ENCODE results near the gene RBMS3. TPM values are rescaled to one million over a fixed set of nuclear protein-coding genes. Genes with fewer than 3 reads are reported as not detected.

Gene RBMS3
- total and polyA plus RNA-seq, 2 of the 13 experiments (the other 11 are each of a cell fraction or from before 2014, with no cell fraction given) = not detected

DNA sequence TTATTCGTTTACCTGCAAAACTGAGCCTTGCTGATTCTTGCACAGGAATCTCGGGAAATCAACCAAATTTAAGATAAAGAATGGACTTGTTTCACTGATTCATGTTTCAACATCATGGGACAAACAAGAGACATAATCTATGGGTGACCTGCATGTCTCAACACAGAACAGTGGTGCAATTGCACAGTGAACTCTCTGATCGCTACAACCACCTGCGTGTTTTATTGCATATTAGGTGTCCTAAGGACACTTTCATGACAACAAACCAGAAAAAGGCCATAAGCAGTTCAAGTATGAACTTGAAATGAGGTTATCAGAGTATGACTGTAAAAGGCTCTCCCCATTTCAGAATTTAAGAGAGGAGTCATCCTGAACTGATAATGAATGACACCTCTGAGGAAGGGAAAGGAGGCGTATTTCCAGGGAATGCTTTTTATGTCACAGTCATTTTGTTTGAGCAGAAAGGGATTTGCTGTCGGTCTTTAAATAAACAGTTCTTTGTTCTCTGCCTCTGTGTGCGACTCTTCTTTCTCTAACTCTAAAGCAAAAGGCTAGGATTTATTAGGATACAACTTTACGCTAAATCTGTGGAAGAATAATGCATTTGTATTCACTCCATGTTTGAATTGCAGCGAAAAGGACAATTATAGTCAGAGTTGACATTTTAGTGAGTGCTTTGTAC lies 167.2 kb downstream of the RBMS3 start (continued):
- TF ChIP-seq, protein P1, sequence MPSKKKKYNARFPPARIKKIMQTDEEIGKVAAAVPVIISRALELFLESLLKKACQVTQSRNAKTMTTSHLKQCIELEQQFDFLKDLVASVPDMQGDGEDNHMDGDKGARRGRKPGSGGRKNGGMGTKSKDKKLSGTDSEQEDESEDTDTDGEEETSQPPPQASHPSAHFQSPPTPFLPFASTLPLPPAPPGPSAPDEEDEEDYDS (CRISPR knock-in tag; IDR thresholded peaks at IDR 0.05) = no peak
- no peak for TF ChIP-seq JUNB (CRISPR knock-in tag; IDR thresholded peaks at IDR 0.05; ENCODE audit: borderline replicate concordance)

DNA sequence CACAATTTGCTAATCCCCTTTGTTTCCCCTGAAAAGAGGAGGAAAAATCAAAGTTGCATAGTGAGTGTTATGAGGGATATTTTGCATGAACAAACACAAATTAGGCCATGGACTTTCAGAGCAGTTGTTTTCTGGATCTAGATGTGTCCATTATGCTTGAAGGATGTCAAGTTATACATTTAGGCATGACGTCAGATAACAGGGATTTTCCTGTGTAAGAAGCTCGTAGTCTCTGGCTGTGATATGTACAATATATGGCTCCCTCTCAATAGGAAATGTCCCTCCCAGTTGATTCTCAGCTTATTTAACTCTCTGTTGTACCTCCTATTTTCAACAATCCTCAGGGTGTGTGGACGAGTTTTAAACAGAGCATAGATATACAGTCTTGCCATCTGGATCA lies 171.0 kb downstream of the RBMS3 start:
- CTCF ChIA-PET (ENCODE audit: low intra/inter-chr PET ratio, low total read pairs) = no interaction called here

DNA sequence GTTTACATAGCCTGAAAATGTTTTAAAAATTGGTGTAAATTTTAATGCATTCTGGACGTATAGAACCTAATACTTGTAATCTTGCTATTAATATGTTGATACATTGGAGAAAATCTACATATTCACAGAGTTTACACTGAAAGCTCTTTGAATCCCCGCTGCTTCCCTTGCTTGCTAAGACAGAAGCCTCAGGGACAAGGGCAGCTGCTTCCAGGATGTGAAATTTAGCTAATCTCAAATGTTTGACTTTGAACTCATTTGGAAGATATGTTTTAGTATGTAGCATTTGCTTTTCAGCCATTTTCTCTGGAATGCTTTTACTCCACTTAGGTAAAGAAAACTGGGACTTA lies 172.0 kb downstream of the RBMS3 start:
- no peak for FAIRE-seq
- H3K79me2 ChIP-seq (ENCODE audit: insufficient read depth, low read length) = no peaks in the 10 kb centered on the region
- in situ Hi-C loops (cut with HindIII; ENCODE audit: extremely low pct_ligation_motif_present, low pct_unique_long_range_greater_than_20kb) = no loop called here
- H3K27ac ChIP-seq (ENCODE audit: extremely low read length, insufficient read depth, low read length) = no peak overlapping the region
- BruUV-seq (replicated peaks) = no TSS peak
- intact Hi-C loops (cut with micrococcal nuclease; ENCODE audit: unreplicated experiment) = no loop called here
- no peaks in the 10 kb centered on the region for H3K27me3 ChIP-seq (ENCODE audit: control insufficient read depth in 1 of 2, insufficient read depth in 2 of 2, low read length in 2 of 2)
- H3K4me3 ChIP-seq (replicated peaks in 1 of 3; ENCODE audit: insufficient read depth in 1 of 3, low read depth in 2 of 3, low read length in 3 of 3) = no peak overlapping the region
- no peak for TF ChIP-seq NFE2L1 (CRISPR knock-in tag; IDR thresholded peaks at IDR 0.05; ENCODE audit: borderline replicate concordance)
- no peak for TF ChIP-seq SSRP1 (CRISPR knock-in tag; IDR thresholded peaks at IDR 0.05)
- TF ChIP-seq, protein P2, sequence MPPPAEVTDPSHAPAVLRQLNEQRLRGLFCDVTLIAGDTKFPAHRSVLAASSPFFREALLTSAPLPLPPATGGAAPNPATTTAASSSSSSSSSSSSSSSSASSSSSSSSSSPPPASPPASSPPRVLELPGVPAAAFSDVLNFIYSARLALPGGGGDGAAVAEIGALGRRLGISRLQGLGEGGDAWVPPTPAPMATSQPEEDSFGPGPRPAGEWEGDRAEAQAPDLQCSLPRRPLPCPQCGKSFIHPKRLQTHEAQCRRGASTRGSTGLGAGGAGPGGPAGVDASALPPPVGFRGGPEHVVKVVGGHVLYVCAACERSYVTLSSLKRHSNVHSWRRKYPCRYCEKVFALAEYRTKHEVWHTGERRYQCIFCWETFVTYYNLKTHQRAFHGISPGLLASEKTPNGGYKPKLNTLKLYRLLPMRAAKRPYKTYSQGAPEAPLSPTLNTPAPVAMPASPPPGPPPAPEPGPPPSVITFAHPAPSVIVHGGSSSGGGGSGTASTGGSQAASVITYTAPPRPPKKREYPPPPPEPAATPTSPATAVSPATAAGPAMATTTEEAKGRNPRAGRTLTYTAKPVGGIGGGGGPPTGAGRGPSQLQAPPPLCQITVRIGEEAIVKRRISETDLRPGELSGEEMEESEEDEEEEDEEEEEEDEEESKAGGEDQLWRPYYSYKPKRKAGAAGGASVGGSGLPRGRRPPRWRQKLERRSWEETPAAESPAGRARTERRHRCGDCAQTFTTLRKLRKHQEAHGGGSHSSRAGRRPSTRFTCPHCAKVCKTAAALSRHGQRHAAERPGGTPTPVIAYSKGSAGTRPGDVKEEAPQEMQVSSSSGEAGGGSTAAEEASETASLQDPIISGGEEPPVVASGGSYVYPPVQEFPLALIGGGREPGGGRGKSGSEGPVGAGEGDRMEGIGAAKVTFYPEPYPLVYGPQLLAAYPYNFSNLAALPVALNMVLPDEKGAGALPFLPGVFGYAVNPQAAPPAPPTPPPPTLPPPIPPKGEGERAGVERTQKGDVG (CRISPR knock-in tag; IDR thresholded peaks at IDR 0.05; ENCODE audit: borderline replicate concordance) = no peak
- TF ChIP-seq RFX3 (CRISPR knock-in tag; IDR thresholded peaks at IDR 0.05) = no peak
- no peak for TF ChIP-seq GZF1 (CRISPR knock-in tag; IDR thresholded peaks at IDR 0.05)
- no peak for TF ChIP-seq ZBTB8A (CRISPR knock-in tag; IDR thresholded peaks at IDR 0.05; ENCODE audit: borderline replicate concordance, low read depth)
- TF ChIP-seq FOXM1 (CRISPR knock-in tag; IDR thresholded peaks at IDR 0.05) = no peak
- no peak for TF ChIP-seq PHF20 (CRISPR knock-in tag; IDR thresholded peaks at IDR 0.05)
- no peak for TF ChIP-seq ZNF510 (CRISPR knock-in tag; IDR thresholded peaks at IDR 0.05; ENCODE audit: low read depth)
- TF ChIP-seq JARID2 (CRISPR knock-in tag; IDR thresholded peaks at IDR 0.05; ENCODE audit: insufficient replicate concordance) = no peak
- no peak for TF ChIP-seq SNAI1 (CRISPR knock-in tag; IDR thresholded peaks at IDR 0.05; ENCODE audit: borderline replicate concordance)
- no peak for ATAC-seq
- CTCF ChIA-PET (ENCODE audit: low intra/inter-chr PET ratio, low total read pairs) = no interaction called here
- no peak overlapping the region for H3K9ac ChIP-seq (ENCODE audit: insufficient read depth, low read depth, low read length)
- no peak for DNase-seq (ENCODE audit: low spot score)
- no peak overlapping the region for H2AFZ ChIP-seq (ENCODE audit: low read length)
- H3K36me3 ChIP-seq (replicated peaks in 1 of 2; ENCODE audit: control insufficient read depth in 1 of 2, insufficient read depth in 2 of 2, low read length in 2 of 2) = no peaks in the 10 kb centered on the region
- POLR2A ChIA-PET = no interaction called here
- H4K20me1 ChIP-seq (ENCODE audit: insufficient read depth, low read length) = no peaks in the 10 kb centered on the region
- WGBS (ENCODE audit: low lambda C conversion rate) = 12% methylated on average over 2 of the region's 2 CpGs
- no peak overlapping the region for H3K4me2 ChIP-seq (ENCODE audit: low read depth, low read length)
- H3K9me3 ChIP-seq (ENCODE audit: low read length) = no peaks in the 10 kb centered on the region
- H3K4me1 ChIP-seq (ENCODE audit: insufficient read depth, low read length) = no peaks in the 10 kb centered on the region

More for the DNA sequence above, 171.0 kb downstream of the RBMS3 start:
- in situ Hi-C loops (cut with HindIII; ENCODE audit: extremely low pct_ligation_motif_present, low pct_unique_long_range_greater_than_20kb) (no loop called here), intact Hi-C loops (cut with micrococcal nuclease; ENCODE audit: unreplicated experiment) (no loop called here)
- Histone ChIP-seq H4K20me1 (ENCODE audit: insufficient read depth, low read length) (no peaks in the 10 kb centered on the region), H2AFZ (ENCODE audit: low read length) (no peak overlapping the region), H3K36me3 (replicated peaks in 1 of 2; ENCODE audit: control insufficient read depth in 1 of 2, insufficient read depth in 2 of 2, low read length in 2 of 2) (no peaks in the 10 kb centered on the region), H3K4me1 (ENCODE audit: insufficient read depth, low read length) (no peaks in the 10 kb centered on the region), H3K4me2 (ENCODE audit: low read depth, low read length) (no peak overlapping the region), H3K79me2 (ENCODE audit: insufficient read depth, low read length) (no peaks in the 10 kb centered on the region), H3K27me3 (ENCODE audit: control insufficient read depth in 1 of 2, insufficient read depth in 2 of 2, low read length in 2 of 2) (no peaks in the 10 kb centered on the region), H3K9ac (ENCODE audit: insufficient read depth, low read depth, low read length) (no peak overlapping the region), H3K27ac (ENCODE audit: extremely low read length, insufficient read depth, low read length) (no peak overlapping the region), H3K9me3 (ENCODE audit: low read length) (no peaks in the 10 kb centered on the region), H3K4me3 (replicated peaks in 1 of 3; ENCODE audit: insufficient read depth in 1 of 3, low read depth in 2 of 3, low read length in 3 of 3) (no peak overlapping the region)
- TF ChIP-seq ATF7 (IDR thresholded peaks at IDR 0.05) (peak; percentile 65), ATF7 (CRISPR knock-in tag; IDR thresholded peaks at IDR 0.05) (no peak), ZNF570 (CRISPR knock-in tag; IDR thresholded peaks at IDR 0.05; ENCODE audit: borderline replicate concordance) (no peak), CREB1 (IDR thresholded peaks at IDR 0.05) (peak; percentile 63), CREB1 (CRISPR knock-in tag; IDR thresholded peaks at IDR 0.05) (no peak), ZNF546 (CRISPR knock-in tag; conservative IDR thresholded peaks at IDR 0.05) (no peak)
- POLR2A ChIA-PET = no interaction called here
- 0% methylated on average over 3 of the region's 3 CpGs for WGBS (ENCODE audit: low lambda C conversion rate)
- DNase-seq (ENCODE audit: low spot score) = no peak
- no TSS peak for BruUV-seq (replicated peaks)
- FAIRE-seq = no peak
- no peak for ATAC-seq
